Embryonic facial prominence (tissue), 1 donor: ENCODE measurements around the gene DIPK1A.

Experiments used
- DNase-seq: peaks from one replicate; pipeline ENCODE4 v3.0.0-alpha.2; 2016; ENCODE audit errors: extremely low spot score

DIPK1A gene

DNA sequence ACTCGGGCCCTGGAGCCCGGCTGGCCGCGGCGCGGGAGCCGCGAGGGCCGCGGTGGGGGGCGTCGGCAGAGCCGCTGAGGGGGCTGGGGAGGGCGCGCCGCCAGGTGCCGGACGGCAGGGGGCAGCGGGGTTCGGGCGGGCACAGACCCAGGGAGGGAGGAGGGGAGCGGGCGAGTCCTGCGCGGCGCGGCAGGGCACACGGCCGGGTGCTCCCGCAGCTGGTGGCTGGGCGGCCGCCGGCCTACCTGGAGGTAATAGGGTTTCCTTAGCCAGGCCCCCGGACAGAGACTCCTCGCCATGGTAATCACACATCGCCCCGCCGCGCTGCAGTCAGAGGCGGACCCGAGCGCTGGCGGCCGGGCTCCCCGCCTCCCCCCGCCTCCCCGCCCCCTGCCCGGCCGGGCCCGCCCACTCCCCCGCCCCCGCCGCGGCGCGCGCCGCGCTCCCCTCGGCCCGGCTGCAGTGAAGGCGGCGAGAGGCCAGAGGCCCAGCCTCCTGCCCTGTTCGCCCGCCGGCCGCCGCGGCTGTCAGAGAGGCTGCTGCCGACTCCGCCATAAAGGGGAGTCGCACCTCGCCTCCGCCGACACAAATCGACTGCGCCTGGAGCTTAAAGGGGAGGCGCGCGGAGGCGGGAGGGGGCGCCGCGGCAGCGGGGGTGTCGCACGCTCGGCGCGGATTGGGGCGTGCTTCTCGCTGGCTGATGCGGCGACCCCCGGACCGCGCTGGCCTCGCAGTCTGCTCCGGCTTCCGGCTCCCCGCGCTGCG lies at the start of gene DIPK1A:
TSS of gene DIPK1A (minus strand) at position 332 of the 765 bp plus-strand sequence. CDS start at position 299, 33 bp downstream.
- peak; percentile 32 for DNase-seq

DNA sequence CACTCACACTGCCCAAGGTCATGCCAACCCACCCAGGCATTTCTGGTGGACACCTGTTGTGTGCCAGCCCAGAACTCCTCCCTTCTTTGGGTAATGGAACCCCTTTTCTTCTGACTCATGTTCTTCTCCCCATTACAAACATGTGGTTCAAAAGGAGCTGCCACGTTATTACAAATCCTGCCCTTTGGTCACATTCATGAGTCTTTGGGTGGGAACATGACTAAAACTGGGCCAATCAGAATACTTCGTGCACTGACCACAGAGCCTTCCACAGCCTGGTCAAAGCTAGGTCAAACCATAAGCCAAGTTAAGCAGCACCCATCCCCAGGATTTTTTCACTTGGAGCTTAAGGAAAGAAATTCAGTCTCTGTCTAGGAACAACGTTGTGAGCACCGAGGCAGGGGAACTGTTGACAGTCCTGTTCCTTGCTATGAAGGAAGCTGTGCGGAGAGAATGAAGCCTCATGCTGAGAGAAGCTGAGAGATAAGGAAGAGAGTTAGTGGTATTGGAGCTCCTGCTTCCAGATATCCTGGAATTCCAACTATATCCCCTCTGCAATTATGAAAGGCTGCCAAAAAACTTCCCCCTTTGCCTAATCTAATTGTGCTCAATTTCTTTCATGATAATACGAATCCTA lies 46.8 kb upstream of the DIPK1A start:
- no peak for DNase-seq

DNA sequence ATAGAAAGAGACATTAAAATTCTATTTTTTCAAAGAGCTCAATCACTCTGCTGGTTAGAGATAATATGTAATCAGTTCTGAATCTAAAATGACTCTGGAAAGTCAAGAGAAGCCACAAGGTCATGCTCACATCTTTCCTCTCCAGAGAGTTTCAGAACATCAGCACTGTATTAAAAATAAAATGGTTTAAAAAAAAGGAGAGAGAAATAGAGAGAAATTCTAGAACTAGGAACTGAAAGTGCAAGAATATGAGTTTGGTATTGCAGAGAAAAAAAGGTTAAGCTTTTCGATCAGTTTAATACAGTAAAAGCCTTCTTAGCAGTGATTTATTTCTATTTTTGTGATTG lies 44.0 kb upstream of the DIPK1A start:
- no peak for DNase-seq

DNA sequence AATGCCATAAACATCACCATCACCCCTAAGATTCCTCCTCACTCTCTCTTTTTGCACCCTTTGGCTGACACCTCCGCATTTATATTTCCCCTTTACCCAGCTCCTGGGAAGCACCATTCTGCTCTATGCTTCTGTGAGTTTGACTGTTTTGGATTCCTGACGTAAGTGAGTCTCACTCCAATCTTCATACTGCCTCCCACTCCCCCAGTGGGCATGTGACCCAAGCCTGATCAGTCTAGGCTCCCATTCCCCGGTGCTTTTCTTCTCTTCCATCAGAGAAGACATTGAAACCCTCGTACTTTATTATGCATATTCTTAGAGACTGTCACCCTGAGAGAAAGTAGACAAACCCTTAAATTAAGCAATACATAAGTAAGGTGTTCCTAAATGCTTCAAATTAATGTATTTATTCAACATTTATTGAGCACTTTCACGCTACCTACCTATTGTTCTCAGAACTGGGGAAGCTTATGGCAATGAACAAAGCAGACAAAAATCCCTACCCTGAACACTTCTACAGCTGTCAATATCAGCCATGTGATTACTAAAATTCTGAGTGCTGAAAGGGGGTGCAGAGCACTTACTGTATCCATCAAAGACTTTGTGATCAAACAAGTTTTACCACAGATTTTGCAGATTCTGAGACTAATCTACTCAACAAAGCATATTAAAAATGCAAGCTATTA lies 43.4 kb upstream of the DIPK1A start:
- no peak for DNase-seq

DNA sequence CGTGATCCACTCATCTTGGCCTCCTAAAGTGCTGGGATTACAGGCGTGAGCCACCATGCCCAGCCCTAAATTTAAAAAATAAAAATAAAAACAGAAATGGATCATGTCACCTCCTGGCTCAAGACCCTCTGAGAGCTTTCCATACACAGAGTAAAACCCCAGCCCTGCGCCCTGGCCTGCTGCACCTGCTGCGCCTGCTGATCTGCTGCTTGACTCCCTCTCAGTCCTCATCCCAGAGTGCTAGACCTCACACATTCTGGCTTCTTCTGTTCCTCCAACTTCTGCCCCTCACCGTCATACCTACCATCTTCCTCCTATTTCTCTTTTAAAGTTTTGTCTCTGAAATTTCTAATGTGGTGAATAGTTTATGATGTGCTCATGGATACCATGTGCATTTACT lies 42.7 kb upstream of the DIPK1A start:
- no peak for DNase-seq

DNA sequence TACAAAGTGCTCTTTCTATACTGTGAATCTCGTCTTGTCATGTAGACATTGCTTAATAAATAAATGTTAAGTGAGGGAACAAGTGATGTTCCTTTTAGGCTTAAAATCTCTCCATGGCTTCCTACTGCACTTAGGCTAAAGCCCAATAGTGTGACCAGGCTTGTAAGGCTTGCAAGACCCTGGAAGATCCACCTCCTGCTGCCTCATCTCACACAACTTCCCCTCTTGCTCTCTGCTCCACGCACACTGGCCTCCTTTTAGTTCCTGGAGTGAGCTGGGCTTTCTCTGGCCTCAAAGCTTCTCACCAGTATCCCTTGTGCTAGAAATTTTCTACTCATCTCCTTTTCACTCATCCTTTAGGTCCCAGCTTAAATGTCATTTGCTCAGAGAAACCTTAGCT lies 41.5 kb upstream of the DIPK1A start:
- no peak for DNase-seq

DNA sequence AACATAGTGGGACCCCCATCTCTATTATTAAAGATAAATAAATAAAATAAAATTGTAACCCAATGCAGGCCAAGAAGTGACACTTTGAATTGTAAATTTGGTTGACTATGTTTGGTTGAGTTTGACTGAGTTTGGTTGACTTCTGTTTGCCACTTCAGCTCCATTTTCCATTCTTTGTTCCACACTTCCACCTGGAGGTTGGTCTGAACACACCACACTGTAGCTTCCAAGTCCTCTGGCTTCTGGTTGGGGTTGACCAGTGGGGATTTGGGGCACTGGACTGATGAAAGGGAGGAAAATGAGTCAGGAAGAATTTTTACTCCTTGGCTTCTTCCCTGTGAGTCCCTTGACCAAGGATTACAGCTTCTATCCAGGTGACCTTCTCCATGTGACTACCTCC lies 40.6 kb upstream of the DIPK1A start:
- no peak for DNase-seq

DNA sequence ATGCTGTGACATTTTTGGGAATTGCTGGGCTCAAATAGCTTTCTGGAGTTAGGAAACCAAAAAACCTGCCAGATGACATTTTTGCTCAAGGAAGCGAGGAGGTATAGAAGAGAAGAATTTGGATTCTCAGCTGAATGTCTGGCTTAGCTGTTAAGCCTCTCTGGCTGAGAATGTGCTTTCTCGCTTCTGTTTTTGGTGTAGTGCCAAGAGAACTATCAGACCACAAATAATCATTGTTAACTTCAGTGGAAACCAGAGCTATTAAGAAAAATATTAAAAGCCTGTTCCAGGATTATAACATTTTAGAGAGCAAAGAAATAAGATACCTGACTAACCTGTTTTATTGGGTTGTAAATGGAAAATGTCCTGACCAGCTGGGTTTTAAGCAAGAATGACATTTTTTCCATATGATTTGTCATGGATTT lies 39.5 kb upstream of the DIPK1A start:
- no peak for DNase-seq

DNA sequence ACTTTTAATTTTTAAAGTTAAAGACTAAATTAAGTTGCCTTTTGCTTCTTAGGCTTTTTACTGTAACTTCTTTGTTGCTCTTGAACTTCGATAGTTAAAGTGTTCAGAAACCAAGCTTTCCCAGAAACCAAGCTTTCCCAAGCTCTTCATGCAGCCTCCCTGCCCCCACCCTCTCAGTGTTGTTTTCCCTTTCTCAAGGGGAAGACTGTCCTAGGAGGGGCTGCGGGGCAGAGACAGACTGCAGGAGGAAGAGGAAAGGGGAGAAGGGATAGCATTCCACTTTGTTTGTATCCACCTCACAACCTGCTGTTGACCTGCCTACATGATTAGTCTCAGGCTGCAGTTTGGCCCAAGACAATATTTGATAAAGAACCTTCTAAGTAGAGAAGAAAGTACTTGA lies 39.0 kb upstream of the DIPK1A start:
- no peak for DNase-seq

DNA sequence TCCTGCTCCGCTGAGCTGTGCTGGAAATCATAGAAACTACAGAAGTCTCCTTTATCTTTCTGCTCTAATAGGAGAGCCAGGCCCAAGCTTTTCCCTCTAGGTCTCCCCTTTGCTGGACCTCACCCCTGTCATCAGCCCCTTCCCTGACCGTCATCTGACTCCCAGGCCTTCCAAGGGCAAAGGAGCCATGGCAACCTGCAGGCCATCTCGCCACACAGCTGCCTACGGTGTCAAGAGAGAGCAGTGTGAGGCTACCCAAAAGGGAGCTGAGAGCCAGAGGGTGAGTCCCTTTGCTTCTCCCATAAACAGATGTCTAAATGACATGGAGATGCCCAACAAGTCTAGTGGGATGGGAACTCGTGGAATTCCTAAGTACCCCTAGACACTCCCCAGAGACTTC lies 37.6 kb upstream of the DIPK1A start:
- DNase-seq, result no peak

DNA sequence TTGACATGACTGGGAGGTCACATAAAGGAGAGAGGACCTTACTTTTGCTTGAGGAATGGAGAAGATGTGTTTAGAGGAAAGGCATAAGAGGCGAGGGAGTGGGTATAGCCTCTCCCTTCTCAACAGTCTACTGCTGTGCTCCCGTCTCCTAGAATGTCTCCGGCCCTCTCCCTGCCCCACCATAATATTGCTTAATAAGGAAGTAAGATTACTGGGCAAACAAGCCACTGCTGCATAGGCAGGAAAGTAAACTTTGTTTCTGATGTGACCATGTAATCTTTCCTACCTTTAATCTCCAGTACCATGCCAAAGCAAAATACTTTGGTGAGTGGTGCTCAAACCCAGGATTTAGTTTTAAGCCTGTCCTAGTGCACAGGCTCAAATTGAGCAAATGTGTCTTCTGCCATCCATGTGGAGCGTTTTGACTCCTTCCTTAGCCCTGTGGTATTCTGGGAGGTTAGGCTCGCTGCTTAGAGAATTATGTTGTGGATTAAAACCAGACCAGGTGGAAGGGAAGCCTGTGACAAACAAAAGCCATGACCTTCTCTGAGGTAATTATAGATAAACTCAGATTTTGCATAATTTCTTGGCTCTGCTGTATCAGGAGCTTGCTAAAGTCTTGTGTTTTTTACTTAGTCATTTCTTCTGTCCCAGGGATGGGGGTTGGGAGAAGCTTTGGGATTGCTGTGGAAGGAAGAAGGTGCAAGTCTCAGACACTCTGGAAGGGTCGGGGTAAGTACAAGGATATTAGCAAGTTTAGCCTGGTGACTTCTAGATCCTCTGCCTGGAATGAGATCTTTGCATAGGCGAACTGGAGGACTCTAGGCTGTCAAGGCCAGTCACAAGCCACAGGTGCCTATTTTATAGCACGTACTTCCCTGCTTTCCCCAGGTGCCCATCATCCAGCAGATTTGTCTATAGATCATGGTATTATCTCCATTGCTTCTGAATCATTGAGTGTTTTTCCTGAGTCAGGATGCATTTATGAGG lies 34.5 kb upstream of the DIPK1A start:
- no peak for DNase-seq

DNA sequence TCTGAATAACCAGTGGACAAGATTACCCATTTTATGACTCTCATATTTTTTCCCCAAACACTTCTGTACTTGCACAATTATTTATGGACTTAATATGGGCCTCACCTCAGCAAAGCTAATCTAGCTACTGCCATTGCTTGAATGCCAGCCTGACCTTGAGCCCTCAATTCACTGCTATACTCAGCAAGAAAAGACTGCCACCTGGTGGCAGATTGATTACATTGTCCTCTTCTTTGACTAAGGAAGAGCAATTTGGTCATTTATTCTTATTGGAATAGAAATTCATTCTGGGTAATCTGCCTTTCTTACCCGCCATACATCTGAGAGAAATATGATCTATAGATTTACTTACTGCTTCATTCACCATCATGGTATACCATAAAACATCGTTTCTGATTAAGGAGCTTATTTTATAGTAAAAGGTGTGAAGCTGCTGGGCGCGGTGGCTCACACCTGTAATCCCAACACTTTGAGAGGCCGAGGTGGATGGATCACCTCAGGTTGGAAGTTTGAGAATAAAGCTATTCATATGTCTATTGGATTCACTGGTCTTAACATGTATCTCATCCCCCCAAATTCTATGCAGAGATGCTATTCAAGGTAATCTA lies 32.9 kb upstream of the DIPK1A start:
- peak; percentile 56 for DNase-seq

DNA sequence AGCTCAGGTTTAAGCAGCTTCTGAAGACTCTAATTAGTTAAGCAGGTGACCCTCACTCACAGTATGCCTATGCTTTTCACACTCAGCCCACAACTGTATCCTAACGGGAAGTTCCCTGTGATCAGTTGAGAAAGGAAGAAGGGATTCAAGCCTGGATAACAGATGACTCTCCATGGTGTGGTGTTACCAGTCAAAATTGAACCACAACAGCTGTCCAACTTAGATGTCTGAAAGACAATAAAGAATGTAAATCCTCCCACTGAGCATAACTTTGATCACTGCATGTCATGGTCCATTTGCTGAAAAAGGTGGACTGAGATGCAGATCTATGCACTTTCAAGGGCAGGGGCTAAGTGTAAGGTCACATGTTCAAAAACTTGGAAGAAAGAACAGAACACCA lies 32.3 kb upstream of the DIPK1A start:
- DNase-seq, result no peak

DNA sequence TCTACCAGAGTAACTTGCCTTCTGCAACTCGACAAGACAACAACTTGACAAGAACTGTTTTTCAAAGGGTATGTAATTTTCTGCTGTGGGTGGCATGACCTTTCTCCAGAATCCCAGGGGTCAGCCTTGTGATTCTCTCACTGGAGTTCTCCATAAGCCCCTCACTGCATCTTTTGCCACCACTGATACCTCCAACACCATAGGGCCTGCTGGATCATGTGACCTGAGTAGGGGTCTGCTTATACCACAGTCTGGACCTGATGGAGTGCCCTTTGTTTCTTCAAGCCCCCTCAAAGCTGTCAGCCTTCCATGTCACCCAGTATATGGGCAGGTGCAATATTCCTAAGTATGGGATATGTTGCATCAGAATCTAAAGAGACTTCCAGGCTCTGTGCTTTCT lies 31.6 kb upstream of the DIPK1A start:
- no peak for DNase-seq

DNA sequence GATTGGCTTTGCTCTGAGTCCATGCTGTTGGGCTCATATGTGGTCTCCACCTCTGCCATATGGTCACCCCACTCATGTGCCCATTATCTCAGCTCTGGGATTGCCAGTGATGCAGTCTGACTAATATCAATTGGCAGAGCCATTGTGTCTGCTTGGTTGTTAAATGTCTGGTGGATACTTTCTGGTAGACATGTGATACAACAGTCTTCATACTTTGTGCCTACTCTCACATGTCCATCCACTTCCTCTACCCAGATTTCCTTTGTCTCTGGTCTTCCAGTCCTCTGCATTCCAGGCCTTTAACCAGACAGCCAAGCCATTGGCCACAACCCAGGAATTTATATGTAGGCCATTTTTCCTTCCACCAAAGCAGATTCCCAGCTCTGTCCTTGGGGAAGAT lies 30.8 kb upstream of the DIPK1A start:
- no peak for DNase-seq

DNA sequence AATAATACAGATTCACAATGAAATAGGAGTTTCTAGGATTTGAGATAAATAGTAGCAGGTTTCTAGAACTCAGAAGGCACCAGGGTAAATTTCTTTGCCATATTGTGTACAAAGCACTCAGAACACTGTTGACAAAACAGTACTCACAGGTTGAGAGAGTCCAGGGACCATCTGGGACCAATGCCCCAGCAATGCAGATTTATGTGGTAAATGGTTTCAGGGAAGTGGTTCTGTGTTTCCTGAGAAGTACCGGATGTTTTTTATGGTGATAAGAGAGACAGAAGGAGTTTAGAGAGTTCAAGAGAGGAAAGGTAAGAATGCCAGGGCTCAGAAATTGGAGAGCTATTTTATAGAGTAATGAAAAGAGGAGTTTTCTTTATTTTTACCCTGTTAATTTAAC lies 29.6 kb upstream of the DIPK1A start:
- DNase-seq, result no peak

DNA sequence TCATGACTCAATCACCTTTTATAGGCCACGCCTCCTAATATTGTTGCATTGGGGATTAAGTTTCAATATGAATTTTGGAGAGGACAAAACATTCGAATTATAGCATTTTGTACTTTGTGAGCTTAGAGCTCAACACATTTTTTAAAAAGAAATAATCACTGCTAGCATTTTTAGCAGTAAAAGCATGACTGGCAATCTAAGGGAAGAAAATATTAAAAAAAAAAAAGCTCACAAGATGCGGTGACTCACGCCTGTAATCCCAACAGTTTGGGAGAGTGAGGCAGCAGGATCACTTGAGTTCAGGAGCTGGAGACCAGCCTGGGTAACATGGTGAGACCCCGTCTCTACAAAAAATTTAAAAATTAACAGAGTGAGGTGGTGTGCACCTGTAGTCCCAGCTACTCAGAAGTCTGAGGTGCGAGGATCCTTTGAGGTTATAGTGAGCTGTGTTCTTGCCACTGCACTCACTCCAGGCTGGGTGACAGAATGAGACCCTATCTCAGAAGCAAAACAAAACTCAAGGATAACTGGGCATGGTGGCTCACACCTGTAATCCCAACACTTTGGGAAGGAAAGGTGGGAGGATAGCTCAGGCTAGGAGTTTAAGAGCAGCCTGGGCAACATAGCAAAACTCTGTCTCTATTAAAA lies 28.8 kb upstream of the DIPK1A start:
- no peak for DNase-seq

DNA sequence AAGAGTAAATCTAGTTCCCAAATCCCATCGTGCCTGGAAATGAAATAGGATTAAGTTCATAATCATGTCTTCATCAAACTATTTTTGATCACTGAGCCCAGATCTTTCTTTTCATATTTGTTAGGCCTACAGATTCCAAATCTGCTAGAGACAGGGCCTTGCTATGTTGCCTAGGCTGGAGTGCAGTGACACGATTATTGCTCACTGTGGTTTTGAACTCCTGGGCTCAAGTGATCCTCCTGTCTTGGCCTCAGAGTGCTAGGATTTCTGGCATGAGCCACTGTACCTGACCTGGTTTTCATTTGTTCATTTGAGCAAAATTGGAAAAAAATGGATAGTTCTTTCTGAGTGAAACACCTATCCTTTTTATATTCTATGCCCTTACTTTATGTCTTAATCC lies 28.0 kb upstream of the DIPK1A start:
- DNase-seq, result no peak

DNA sequence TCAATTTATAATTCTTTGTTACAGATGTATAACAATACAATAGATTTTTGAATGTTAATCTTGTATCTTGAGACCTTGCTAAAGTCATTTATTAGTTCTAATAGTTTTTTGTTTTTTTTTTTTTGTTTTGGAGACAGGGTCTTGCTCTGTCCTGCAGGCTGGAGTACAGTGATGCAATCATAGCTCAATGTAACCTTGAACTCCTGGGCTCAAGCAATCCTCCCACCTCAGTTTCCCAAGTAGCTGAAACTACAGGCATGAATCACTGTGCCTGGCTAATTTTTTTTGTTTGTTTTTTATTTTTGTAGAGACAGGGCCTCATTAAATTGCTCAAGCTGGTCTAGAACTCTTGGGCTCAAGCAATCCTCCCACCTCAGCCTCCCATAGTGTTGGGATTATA lies 26.2 kb upstream of the DIPK1A start:
- no peak for DNase-seq

DNA sequence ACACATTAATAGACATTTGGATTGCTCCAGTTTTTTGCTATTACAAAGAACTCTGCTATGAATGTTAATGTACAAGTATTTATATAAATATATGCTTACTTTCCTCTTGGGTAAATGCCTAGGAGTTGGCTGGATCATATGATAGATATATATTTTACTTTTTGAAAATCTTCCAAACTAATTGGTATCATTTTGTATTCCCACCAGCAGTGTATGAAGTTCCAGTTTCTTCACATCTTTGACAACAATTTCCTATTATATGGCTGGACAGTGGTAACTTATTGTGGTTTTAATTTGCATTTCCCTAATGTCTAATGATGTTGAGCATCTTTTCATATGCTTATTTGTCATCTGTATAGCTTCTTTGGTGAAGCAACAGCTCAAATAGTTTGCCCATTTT lies 23.8 kb upstream of the DIPK1A start:
- DNase-seq, result no peak
